Colonic mucosa (tissue), 4 donors: ENCODE measurements around the gene LRRC8A. TPM values are rescaled to one million over a fixed set of nuclear protein-coding genes. Genes with fewer than 3 reads are reported as not detected.

ENCODE experiments used
- DNase-seq: peaks from one replicate; pipeline ENCODE4 v3.0.0-alpha.2; 2020
- H3K27ac ChIP-seq: fragments of 200-600 bp; one replicate; pipeline ENCODE4 v1.8.0; 2021
- H3K27me3 ChIP-seq: fragments of 200-600 bp; one replicate; pipeline ENCODE4 v1.8.0; 2021
- H3K36me3 ChIP-seq: fragments of 200-600 bp; one replicate; pipeline ENCODE4 v1.8.0; 2021
- H3K4me1 ChIP-seq: fragments of 200-600 bp; one replicate; pipeline ENCODE4 v1.8.0; 2021; ENCODE audit warnings: mild to moderate bottlenecking
- H3K4me3 ChIP-seq: fragments of 200-600 bp; one replicate; pipeline ENCODE4 v1.8.0; 2021
- H3K9ac ChIP-seq, 2 donors: one replicate each; pipeline ENCODE4 v1.7.0; 2013; ENCODE audit warnings: control low read depth in 2 of 2, low read depth in 2 of 2, low read length in 2 of 2
- H3K9me3 ChIP-seq: fragments of 200-600 bp; one replicate; pipeline ENCODE4 v1.8.0; 2021
- intact Hi-C: fragments of 100-400 bp; cut with DNase I; formaldehyde crosslinking; loops from one replicate; pipeline ENCODE4 v1.14.1; 2022
- total RNA-seq, 2 donors: library from RNA; stranded (reverse); fragmentation: NEBNext Ultra II Directional in 1 of 2; extraction: Animal tissue kit (Norgen Biotek cat#: 25700) in 1 of 2; gene quantifications; one replicate each; pipeline ENCODE4 v1.2.1, GENCODE V29; 2021
- TF ChIP-seq, protein P1 (sequence below): fragments of 200-600 bp; IDR thresholded peaks from one replicate; pipeline ENCODE4 v1.8.0; 2022; ENCODE audit warnings: antibody characterized with exemption, mild to moderate bottlenecking
- donor health status: healthy.
- donor health status: DM: no; HTN: no; CAD: no.
- donor health status: DM: no; HTN: no; CAD: no.

Gene LRRC8A
- total RNA-seq, 2 donors from 2014 or later = 26.5 to 31.5 TPM

DNA sequence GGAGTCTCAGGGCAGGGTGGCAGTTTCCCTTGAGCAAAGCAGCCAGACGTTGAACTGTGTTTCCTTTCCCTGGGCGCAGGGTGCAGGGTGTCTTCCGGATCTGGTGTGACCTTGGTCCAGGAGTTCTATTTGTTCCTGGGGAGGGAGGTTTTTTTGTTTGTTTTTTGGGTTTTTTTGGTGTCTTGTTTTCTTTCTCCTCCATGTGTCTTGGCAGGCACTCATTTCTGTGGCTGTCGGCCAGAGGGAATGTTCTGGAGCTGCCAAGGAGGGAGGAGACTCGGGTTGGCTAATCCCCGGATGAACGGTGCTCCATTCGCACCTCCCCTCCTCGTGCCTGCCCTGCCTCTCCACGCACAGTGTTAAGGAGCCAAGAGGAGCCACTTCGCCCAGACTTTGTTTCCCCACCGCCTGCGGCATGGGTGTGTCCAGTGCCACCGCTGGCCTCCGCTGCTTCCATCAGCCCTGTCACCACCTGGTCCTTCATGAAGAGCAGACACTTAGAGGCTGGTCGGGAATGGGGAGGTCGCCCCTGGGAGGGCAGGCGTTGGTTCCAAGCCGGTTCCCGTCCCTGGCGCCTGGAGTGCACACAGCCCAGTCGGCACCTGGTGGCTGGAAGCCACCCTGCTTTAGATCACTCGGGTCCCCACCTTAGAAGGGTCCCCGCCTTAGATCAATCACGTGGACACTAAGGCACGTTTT is 35.4 kb downstream of the LRRC8A start:
- no peaks in the 10 kb centered on the region for H3K36me3 ChIP-seq
- peaks cover 7% of the 10 kb centered on the region for H3K4me1 ChIP-seq
- TF ChIP-seq, protein P1, sequence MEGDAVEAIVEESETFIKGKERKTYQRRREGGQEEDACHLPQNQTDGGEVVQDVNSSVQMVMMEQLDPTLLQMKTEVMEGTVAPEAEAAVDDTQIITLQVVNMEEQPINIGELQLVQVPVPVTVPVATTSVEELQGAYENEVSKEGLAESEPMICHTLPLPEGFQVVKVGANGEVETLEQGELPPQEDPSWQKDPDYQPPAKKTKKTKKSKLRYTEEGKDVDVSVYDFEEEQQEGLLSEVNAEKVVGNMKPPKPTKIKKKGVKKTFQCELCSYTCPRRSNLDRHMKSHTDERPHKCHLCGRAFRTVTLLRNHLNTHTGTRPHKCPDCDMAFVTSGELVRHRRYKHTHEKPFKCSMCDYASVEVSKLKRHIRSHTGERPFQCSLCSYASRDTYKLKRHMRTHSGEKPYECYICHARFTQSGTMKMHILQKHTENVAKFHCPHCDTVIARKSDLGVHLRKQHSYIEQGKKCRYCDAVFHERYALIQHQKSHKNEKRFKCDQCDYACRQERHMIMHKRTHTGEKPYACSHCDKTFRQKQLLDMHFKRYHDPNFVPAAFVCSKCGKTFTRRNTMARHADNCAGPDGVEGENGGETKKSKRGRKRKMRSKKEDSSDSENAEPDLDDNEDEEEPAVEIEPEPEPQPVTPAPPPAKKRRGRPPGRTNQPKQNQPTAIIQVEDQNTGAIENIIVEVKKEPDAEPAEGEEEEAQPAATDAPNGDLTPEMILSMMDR = no peak
- H3K27me3 ChIP-seq = no peaks in the 10 kb centered on the region
- H3K9me3 ChIP-seq = no peaks in the 10 kb centered on the region
- peak; percentile 72 for DNase-seq
- no peak overlapping the region for H3K4me3 ChIP-seq
- intact Hi-C loops = no loop called here
- H3K27ac ChIP-seq = peak overlapping the region; percentile 50
- no peak overlapping the region for H3K9ac ChIP-seq

DNA sequence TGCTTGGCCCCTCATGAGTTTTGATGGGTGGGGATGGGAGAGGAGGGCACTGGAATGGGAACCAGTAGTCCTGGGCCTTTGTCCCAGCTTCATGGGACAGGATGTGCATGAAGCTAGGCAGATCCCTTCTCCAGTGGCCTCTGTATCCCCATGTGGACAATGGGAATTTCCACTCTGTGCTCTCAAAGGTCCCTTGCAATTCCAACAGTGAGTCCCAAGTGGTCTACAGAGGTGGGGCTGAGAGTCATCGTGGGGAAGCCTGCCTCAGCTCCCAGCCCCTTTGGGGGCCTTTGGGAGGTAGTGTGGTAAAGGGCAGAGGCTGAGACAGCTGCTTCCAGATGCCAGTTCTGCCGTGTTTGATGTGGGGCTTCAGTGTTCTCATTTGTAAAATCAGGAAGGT is 37.0 kb downstream of the LRRC8A start:
- no peak overlapping the region for H3K27ac ChIP-seq
- H3K9me3 ChIP-seq = no peaks in the 10 kb centered on the region
- H3K4me3 ChIP-seq = no peak overlapping the region
- DNase-seq = no peak
- no peak overlapping the region for H3K9ac ChIP-seq
- peaks cover 7% of the 10 kb centered on the region for H3K4me1 ChIP-seq
- intact Hi-C loops = no loop called here
- H3K36me3 ChIP-seq = no peaks in the 10 kb centered on the region
- TF ChIP-seq, protein P1 = no peak
- H3K27me3 ChIP-seq = no peaks in the 10 kb centered on the region

DNA sequence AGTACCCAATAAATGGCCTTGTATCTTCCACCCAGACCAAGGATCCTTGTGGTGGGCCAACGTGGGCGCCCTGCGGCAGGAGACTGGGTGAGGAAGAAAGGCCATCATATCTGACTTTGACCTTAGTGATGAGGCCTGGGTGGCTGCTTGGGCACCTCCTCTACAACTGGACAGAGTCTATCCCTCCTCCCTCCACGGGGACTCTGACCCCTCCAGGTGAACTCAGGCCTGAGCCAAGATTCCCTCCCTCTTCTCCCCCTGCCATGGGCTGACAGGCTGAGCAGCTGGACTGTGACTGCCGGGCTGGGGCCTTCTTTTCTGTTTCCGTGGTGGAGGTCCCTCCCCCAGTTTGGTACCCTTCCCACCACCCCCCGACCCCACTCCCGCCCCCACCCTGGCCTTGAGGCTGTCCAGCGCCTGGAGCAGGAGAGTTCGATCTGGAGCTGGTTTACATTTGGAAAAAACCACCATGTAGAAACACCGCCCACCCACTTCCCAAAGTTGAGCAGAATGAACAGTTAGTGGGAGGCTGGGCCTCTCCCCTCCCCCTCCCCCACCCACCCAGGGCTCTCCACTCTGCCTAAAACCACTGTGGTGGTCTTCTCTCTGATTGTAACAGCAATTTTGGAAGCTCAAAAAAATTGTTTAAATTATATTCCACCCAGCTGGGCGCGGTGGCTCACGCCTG is 37.6 kb downstream of the LRRC8A start:
- Histone ChIP-seq H3K27ac (peak overlapping the region; percentile 53), H3K4me1 (peaks cover 7% of the 10 kb centered on the region), H3K4me3 (no peak overlapping the region), H3K36me3 (no peaks in the 10 kb centered on the region), H3K27me3 (no peaks in the 10 kb centered on the region), H3K9ac (no peak overlapping the region), H3K9me3 (no peaks in the 10 kb centered on the region)
- intact Hi-C loops = no loop called here
- TF ChIP-seq, protein P1 = no peak
- no peak for DNase-seq

DNA sequence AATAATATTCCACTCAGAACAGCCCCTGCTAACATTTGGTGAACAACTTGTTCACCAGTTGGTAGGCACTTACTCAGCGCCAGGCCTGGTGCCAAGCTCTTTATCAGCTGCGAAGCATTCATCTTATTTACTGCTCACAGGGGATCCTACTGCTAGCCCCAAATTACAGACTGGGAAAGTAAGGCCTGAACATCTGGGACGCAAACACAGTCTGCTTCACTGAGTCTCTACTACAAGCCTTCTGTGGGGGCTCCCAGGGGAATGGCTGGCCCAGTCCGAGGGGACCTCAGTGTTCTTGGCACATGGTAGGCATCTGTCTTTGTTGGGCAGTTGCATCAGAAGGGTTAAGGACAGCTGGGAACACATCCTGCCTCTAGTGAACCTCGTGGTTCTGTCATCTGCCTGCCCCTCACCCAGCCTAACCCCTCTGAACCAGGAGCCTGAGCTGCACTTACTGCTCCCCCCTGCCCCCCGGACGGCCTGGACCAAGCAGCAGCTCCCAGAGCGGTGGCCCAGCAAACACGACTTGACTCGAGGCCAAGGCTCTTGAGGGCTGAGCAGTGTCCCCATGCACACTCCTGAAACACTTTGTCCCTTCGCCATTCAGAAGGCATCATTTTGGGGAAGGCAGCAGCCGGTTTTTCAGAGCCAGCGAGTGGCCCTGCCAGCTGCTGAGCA is 38.6 kb downstream of the LRRC8A start, which contains the start of gene PHYHD1:
PHYHD1 (plus strand) TSS at position 602 of the 678 bp plus-strand sequence. CDS start 1,342 bp downstream, outside the sequence.
- Histone ChIP-seq H3K9ac (peak within 1 kb of the TSS; percentile 12 to 55), H3K27ac (peak within 1 kb of the TSS; percentile 53), H3K36me3 (no peaks in the 10 kb centered on the region), H3K9me3 (no peaks in the 10 kb centered on the region), H3K4me1 (peaks cover 7% of the 10 kb centered on the region), H3K4me3 (no peak within 1 kb of the TSS), H3K27me3 (no peaks in the 10 kb centered on the region)
- DNase-seq = no peak
- TF ChIP-seq, protein P1 = no peak
- intact Hi-C loops = no loop called here

DNA sequence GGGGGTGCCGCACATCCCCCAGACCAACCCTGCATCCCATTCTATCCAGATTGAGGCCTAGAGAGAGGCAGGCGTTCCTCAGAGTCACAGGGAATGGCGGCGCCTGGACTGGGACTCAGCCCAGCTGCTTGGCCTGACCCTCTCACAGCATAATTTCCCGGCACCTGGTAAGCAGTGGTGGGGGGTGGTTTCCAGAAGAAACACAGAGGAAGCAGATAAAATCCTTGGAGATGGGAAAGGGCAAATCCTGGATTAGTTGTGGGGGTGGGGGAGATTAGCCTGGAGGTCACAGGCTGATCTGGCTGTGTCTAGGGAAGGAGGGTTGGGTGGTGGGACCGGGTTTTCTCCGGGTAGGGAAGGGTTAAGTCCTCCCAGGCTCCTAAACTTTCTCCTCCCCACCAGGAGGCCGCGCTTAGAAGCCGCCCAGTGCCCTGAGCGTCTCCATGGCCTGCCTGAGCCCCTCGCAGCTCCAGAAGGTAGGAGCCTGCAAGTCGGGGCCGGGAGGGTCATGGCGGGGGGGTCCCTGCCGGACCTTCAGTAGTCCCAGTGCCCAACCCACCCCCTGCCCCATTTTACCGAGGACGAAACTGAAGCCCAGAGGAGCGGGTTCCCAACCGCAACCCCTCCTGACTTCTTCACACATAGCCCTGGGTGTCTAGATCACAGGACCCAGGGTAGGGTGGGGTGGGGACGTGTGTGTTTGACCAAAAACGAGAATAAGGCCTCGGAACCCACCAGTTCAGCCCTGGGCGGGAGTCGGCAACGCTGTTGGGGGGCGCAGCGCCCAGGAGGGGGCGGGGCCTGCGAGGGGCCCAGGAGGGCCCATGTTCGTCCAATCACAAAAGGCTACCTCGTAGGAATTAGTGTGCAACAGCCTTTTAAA is 40.2 kb downstream of the LRRC8A start:
- Histone ChIP-seq H3K36me3 (no peaks in the 10 kb centered on the region), H3K9me3 (no peaks in the 10 kb centered on the region), H3K27me3 (no peaks in the 10 kb centered on the region), H3K9ac (peak overlapping the region; percentile 12 to 55), H3K4me1 (no peaks in the 10 kb centered on the region), H3K27ac (peak overlapping the region; percentile 53), H3K4me3 (peak overlapping the region; percentile 47)
- no peak for DNase-seq
- TF ChIP-seq, protein P1 = no peak
- intact Hi-C loops = no loop called here
